Tibial nerve (tissue), 4 donors: ENCODE measurements around the gene RIN2. TPM values are rescaled to one million over a fixed set of nuclear protein-coding genes. Genes with fewer than 3 reads are reported as not detected.
"Not testable (repeated sequence)": the region's sequence is repeated elsewhere in the genome, so short reads cannot be mapped to it uniquely, and the experiment has no call there.

Experiments
- DNase-seq, 2 donors: peaks; one replicate each; pipeline ENCODE4 v3.0.0-alpha.2; 2019; ENCODE audit warnings: low spot score in 2 of 2
- H3K27ac ChIP-seq, 4 donors: fragments of 200-600 bp; sonication (generic) in 3 of 4; one replicate each; pipeline ENCODE4 v1.5.1; 2017 to 2019; ENCODE audit warnings: mild to moderate bottlenecking in 1 of 4
- H3K27me3 ChIP-seq, 2 donors: fragments of 200-600 bp; sonication (generic) in 1 of 2; one replicate each; pipeline versions ENCODE4 v1.5.1 to v1.6.0; 2017 to 2019
- H3K36me3 ChIP-seq, 3 donors: fragments of 200-600 bp; sonication (generic); one replicate each; pipeline ENCODE4 v1.5.1; 2018 to 2019
- H3K4me1 ChIP-seq, 4 donors: fragments of 200-600 bp; sonication (generic) in 3 of 4; one replicate each; pipeline ENCODE4 v1.5.1; 2017 to 2019
- H3K4me3 ChIP-seq, 4 donors: fragments of 200-600 bp; sonication (generic) in 3 of 4; one replicate each; pipeline ENCODE4 v1.5.1; 2017 to 2019; ENCODE audit warnings: mild to moderate bottlenecking in 1 of 4, moderate library complexity in 1 of 4
- H3K9me3 ChIP-seq, 4 donors: fragments of 200-600 bp; sonication (generic) in 3 of 4; one replicate each; pipeline ENCODE4 v1.5.1; 2017 to 2019
- EP300 ChIP-seq, 2 donors: sonication (generic); formaldehyde crosslinking; IDR thresholded peaks; one replicate each; pipeline ENCODE4 v1.6.1; 2017; ENCODE audit warnings: antibody characterized with exemption in 2 of 2, mild to moderate bottlenecking in 1 of 2
- POLR2A ChIP-seq, 2 donors: fragments of 450-650 bp; IDR thresholded peaks; one replicate each; pipeline ENCODE4 v1.6.1; 2017; ENCODE audit warnings: antibody characterized with exemption in 2 of 2, mild to moderate bottlenecking in 2 of 2, moderate library complexity in 2 of 2
- WGBS, 2 donors: methylation state at CpG; one replicate each; pipeline ENCODE4 v1.1.5; 2018; 5-methylcytosine and 5-hydroxymethylcytosine counted together
- total RNA-seq, 4 donors: library from RNA; depleted of rRNA; stranded (reverse); fragments of >200 nt; gene quantifications; one replicate each; pipeline ENCODE4 v1.1.0, GENCODE V29; 2016
- TF ChIP-seq, protein P1 (sequence below), 5 experiments: fragments of 200-600 bp in 3 of 5; fragments of 450-650 bp in 2 of 5; sonication (generic) in 3 of 5; IDR thresholded peaks; one replicate each; pipeline ENCODE4 v1.5.1; 2016 to 2019; ENCODE audit warnings: antibody characterized with exemption in 5 of 5, mild to moderate bottlenecking in 3 of 5, moderate library complexity in 2 of 5

Gene RIN2
- total RNA-seq, 4 donors from 2014 or later: 65.1 to 91.5 (median 69.9) TPM

GRCh38 chr20:19799325-19799724 is 41.3 kb downstream of the RIN2 start:
- 87 to 88% methylated on average over 5 of the region's 5 CpGs for WGBS, 2 donors
- peaks cover 0 to 10% (median 3%) of the 10 kb centered on the region in 4 donors for H3K4me1 ChIP-seq
- peaks cover 0 to 2% (median 0%) of the 10 kb centered on the region in 4 donors for H3K9me3 ChIP-seq
- H3K4me3 ChIP-seq: no peak overlapping the region
- H3K27me3 ChIP-seq: no peaks in the 10 kb centered on the region
- TF ChIP-seq, protein P1, sequence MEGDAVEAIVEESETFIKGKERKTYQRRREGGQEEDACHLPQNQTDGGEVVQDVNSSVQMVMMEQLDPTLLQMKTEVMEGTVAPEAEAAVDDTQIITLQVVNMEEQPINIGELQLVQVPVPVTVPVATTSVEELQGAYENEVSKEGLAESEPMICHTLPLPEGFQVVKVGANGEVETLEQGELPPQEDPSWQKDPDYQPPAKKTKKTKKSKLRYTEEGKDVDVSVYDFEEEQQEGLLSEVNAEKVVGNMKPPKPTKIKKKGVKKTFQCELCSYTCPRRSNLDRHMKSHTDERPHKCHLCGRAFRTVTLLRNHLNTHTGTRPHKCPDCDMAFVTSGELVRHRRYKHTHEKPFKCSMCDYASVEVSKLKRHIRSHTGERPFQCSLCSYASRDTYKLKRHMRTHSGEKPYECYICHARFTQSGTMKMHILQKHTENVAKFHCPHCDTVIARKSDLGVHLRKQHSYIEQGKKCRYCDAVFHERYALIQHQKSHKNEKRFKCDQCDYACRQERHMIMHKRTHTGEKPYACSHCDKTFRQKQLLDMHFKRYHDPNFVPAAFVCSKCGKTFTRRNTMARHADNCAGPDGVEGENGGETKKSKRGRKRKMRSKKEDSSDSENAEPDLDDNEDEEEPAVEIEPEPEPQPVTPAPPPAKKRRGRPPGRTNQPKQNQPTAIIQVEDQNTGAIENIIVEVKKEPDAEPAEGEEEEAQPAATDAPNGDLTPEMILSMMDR (IDR thresholded peaks at IDR 0.05): no peak
- TF ChIP-seq POLR2A (IDR thresholded peaks at IDR 0.05) (no peak), EP300 (IDR thresholded peaks at IDR 0.05) (no peak)
- peaks cover 0 to 47% (median 0%) of the 10 kb centered on the region in 3 donors for H3K36me3 ChIP-seq
- DNase-seq: no peak
- H3K27ac ChIP-seq: no peak overlapping the region

DNA sequence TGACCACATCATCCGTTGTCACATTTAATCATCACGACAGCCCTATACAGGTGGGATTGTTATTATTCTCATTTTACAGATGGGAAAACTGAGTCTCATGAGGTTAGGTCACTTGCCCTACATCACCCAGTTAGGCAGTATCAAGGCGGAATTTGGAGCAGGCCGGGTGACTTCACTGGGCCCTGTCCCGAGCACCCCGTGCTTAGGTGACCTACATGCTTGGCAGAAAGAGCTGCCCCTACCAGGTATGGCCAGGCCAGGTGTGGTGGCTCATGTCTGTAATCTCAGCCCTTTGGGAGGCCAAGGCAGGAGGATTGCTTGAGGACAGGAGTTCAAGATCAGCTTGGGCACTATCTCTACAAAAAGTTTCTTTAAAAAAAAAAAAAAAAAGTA is 44.0 kb downstream of the RIN2 start:
- no peak for DNase-seq
- 96 to 97% methylated on average over 6 of the region's 6 CpGs for WGBS, 2 donors

DNA sequence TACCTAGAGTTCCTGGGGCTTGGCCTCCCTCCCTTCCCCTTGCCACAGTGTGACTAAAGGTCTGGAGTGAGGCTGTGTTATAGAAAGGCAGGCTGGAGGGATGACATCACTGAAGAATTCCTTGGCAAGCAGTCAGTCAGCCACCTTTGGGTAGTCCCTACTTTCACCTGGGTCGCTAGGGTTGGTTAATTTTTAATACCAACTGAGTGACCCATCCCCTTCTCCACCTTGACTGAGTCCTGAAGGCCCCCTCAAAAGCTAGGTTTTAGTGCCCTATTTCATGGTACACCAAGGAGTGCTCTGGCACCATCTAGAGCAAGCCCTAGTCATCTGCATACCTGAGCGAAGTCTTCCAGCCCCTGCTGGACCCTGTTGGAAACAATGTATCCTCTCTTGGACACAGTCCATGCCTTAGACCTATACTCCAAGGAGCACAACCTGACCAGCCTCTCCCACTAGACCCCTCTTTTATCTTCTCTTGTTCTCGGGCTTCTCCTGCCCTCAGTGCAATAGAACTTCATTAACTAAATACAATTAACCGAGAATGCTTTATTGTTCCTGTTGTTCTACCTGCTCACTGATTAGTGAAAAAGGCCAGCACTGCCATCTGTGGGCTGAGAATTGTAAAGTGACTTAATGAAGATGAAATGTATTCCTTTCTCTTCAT is 44.6 kb downstream of the RIN2 start:
- DNase-seq: no peak
- Histone ChIP-seq H3K27me3 (no peaks in the 10 kb centered on the region), H3K27ac (no peak overlapping the region), H3K4me1 (peaks cover 0 to 14% (median 4%) of the 10 kb centered on the region in 4 donors), H3K9me3 (peaks cover 0 to 2% (median 0%) of the 10 kb centered on the region in 4 donors), H3K36me3 (peaks cover 0 to 63% (median 0%) of the 10 kb centered on the region in 3 donors), H3K4me3 (no peak overlapping the region)
- TF ChIP-seq EP300 (IDR thresholded peaks at IDR 0.05): no peak
- TF ChIP-seq POLR2A (IDR thresholded peaks at IDR 0.05): no peak
- TF ChIP-seq, protein P1 (IDR thresholded peaks at IDR 0.05): no peak
- WGBS, 2 donors: 93 to 97% methylated on average over 4 of the region's 4 CpGs

More for the DNA sequence above, 44.0 kb downstream of the RIN2 start:
- H3K9me3 ChIP-seq: peaks cover 0 to 2% (median 0%) of the 10 kb centered on the region in 4 donors
- TF ChIP-seq POLR2A (IDR thresholded peaks at IDR 0.05): no peak
- TF ChIP-seq EP300 (IDR thresholded peaks at IDR 0.05): no peak
- TF ChIP-seq, protein P1 (IDR thresholded peaks at IDR 0.05): no peak
- H3K27ac ChIP-seq: no peak overlapping the region
- H3K4me1 ChIP-seq: peaks cover 0 to 8% (median 4%) of the 10 kb centered on the region in 4 donors
- no peak overlapping the region for H3K4me3 ChIP-seq
- no peaks in the 10 kb centered on the region for H3K27me3 ChIP-seq
- peaks cover 0 to 63% (median 0%) of the 10 kb centered on the region in 3 donors for H3K36me3 ChIP-seq

- H3K4me3 ChIP-seq: not testable (repeated sequence)
- WGBS, 2 donors: 77 to 83% methylated on average over 7 of the region's 7 CpGs
- H3K27ac ChIP-seq: peak overlapping the region in 2 of 4 donors; percentile 30 to 37
Measured at GRCh38 chr20:19806276-19806675, 48.2 kb downstream of the RIN2 start.

DNA sequence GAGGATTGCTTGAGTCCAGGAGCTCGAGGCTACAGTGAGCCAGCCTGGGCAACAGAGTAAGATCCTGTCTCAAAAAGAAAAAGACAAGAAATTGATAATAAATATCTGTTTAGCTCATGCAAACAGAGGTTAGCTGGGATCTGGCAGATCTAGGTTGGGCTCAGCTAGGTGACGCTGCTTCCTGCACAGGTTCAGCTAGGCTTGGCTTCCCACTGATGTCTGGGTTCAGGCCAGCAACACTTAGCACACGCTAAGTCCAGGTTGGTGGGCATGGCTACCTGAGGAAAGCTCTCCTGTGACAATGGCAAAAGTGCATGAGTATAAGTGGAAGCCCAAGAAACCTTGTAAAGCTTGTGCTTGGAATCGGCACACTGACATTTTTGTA is 48.7 kb downstream of the RIN2 start:
- Histone ChIP-seq H3K27me3 (no peaks in the 10 kb centered on the region), H3K27ac (peak overlapping the region in 1 of 4 donors; percentile 37), H3K36me3 (peaks cover 0 to 57% (median 0%) of the 10 kb centered on the region in 3 donors), H3K9me3 (peaks cover 0 to 2% (median 0%) of the 10 kb centered on the region in 4 donors), H3K4me1 (peaks cover 0 to 16% (median 4%) of the 10 kb centered on the region in 4 donors), H3K4me3 (no peak overlapping the region)
- WGBS, 2 donors: 74 to 79% methylated on average over 4 of the region's 4 CpGs
- TF ChIP-seq, protein P1 (IDR thresholded peaks at IDR 0.05): no peak
- TF ChIP-seq EP300 (IDR thresholded peaks at IDR 0.05) (no peak), POLR2A (IDR thresholded peaks at IDR 0.05) (no peak)
- DNase-seq: no peak

More at GRCh38 chr20:19806276-19806675, 48.2 kb downstream of the RIN2 start:
- not testable (repeated sequence) for H3K9me3 ChIP-seq, H3K27me3 ChIP-seq, DNase-seq
- Histone ChIP-seq H3K4me1 (peaks cover 0 to 16% (median 4%) of the 10 kb centered on the region in 4 donors), H3K36me3 (peaks cover 0 to 63% (median 0%) of the 10 kb centered on the region in 3 donors)
